Astrocyte of the cerebellum (primary cell): ENCODE measurements around the gene GXYLT2.

Experiments used
- DNase-seq: peaks from one replicate; pipeline ENCODE4 v3.0.0-alpha.2; 2011; ENCODE audit warnings: low read depth
- H3K4me3 ChIP-seq: 2 replicates; pipeline ENCODE4 v1.5.1; 2011; ENCODE audit warnings: mild to moderate bottlenecking, low read depth, low read length, moderate library complexity
- CTCF ChIP-seq: IDR thresholded peaks from 2 replicates; pipeline ENCODE4 v1.5.1; 2012; ENCODE audit warnings: low read length, low read depth, moderate library complexity, mild to moderate bottlenecking; ENCODE audit errors: missing control alignments
- in situ Hi-C: cut with HindIII; loops from 2 replicates; pipeline ENCODE4 v1.10.0; 2017; ENCODE audit warnings: low sequenced_read_pairs

Gene GXYLT2

DNA sequence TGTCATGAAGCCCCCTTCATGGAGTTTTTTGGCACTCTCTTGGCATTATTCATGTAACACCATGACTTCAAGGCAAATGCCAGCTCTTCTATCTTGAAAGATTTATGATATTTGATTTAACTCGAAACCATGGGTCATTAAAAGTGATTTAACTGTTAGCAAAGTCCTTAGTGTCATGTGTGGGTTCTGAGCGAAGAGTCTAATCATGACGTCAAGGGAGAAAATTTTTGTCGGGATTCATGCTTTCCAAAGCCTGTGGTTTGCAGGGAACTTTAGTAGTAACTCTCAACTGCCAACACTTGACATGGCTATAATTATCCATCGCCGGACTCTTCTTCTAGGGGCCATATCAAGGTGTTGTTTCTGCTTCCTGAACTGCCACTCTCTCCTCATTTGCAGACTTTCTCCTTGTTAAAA is 11.5 kb downstream of the GXYLT2 start:
- no peak overlapping the region for H3K4me3 ChIP-seq
- no peak for DNase-seq
- no peak for TF ChIP-seq CTCF
- in situ Hi-C loops = no loop called here

- in situ Hi-C loops = no loop called here
- no peak overlapping the region for H3K4me3 ChIP-seq
- no peak for DNase-seq
- TF ChIP-seq CTCF = no peak
Measured at GRCh38 chr3:72900048-72900447, 12.2 kb downstream of the GXYLT2 start.

- DNase-seq = no peak
Measured at GRCh38 chr3:72901840-72902239, 14.0 kb downstream of the GXYLT2 start.

DNA sequence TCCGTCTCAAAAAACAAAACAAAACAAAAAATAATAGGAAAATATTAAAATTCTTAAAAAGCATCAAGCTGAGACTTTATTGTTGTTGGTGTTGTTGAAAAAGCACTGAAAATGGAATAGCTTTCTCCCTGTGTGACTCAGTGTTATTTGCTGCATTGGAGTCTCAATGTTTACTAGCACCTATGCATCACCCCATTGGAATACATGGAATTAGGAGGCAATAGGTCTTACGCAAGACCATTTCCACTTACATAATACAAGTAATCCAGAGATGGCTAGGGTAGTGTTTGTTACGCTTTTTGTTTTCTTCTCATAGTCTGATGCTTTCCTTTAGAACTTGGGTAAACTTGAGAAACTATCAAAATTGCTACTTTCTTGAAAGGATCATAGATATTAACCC is 15.2 kb downstream of the GXYLT2 start:
- no peak for TF ChIP-seq CTCF
- H3K4me3 ChIP-seq = no peak overlapping the region
- in situ Hi-C loops = no loop called here
- DNase-seq = no peak

More at GRCh38 chr3:72901840-72902239, 14.0 kb downstream of the GXYLT2 start:
- TF ChIP-seq CTCF = no peak
- no peak overlapping the region for H3K4me3 ChIP-seq
- in situ Hi-C loops = no loop called here

DNA sequence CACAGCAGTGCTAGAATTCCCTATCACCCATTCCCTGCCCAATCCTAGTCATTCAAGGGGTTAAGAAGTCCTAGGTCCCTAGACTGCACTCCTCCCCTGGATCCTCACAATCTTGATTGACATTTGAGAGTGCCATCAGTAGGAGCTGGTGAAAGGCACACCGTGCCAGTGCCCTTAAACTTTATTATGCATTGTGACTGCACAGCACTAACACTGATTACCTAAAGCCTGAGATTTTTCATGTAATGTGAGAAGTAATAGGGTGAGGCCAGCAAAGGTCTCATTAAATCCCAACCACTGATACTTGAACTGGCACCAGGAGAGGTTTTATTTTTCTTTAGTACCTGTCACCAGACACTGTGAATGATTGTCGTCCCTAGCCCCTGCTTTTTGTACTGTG is 16.3 kb downstream of the GXYLT2 start:
- in situ Hi-C loops = no loop called here
- no peak for TF ChIP-seq CTCF
- no peak overlapping the region for H3K4me3 ChIP-seq
- no peak for DNase-seq

DNA sequence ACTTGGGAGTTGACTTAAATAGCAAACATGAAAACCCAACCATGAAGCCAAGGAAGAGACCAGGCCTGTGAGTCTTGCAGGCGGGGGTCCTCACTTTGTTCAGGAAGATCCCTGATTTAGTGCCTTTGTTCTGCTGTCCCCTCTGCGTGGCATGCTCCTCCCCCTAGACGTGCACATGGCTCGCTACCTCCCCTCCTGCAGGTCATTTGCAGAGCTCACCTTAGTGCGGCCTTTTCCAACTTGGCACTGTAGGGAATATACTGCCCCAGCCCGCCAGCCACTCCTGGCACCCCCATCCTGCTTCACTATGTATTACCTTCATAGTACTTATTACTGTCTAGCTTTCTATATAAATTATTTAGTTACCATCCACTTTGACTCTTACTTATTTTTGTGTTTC is 18.3 kb downstream of the GXYLT2 start:
- no peak for TF ChIP-seq CTCF
- in situ Hi-C loops = no loop called here
- DNase-seq = no peak
- H3K4me3 ChIP-seq = no peak overlapping the region
